HFF-Myc (cell line): ENCODE data around the gene MFSD12.
"Not testable (repeated sequence)": the region's sequence is repeated elsewhere in the genome, so short reads cannot be mapped to it uniquely, and the experiment has no call there.

Experiments
- DNase-seq: peaks from one replicate; pipeline ENCODE4 v3.0.0-alpha.2; 2011; ENCODE audit warnings: low read depth; ENCODE audit errors: extremely low read depth
- H3K4me3 ChIP-seq: replicated peaks from 2 replicates; pipeline ENCODE4 v1.5.1; 2011; ENCODE audit warnings: low read depth, mild to moderate bottlenecking, control low read depth, low read length
- TF ChIP-seq, protein P1 (sequence below): IDR thresholded peaks from 2 replicates; pipeline ENCODE4 v1.5.1; 2012; ENCODE audit warnings: mild to moderate bottlenecking, low read depth, low read length, control low read depth; ENCODE audit errors: missing control alignments

Gene MFSD12

DNA sequence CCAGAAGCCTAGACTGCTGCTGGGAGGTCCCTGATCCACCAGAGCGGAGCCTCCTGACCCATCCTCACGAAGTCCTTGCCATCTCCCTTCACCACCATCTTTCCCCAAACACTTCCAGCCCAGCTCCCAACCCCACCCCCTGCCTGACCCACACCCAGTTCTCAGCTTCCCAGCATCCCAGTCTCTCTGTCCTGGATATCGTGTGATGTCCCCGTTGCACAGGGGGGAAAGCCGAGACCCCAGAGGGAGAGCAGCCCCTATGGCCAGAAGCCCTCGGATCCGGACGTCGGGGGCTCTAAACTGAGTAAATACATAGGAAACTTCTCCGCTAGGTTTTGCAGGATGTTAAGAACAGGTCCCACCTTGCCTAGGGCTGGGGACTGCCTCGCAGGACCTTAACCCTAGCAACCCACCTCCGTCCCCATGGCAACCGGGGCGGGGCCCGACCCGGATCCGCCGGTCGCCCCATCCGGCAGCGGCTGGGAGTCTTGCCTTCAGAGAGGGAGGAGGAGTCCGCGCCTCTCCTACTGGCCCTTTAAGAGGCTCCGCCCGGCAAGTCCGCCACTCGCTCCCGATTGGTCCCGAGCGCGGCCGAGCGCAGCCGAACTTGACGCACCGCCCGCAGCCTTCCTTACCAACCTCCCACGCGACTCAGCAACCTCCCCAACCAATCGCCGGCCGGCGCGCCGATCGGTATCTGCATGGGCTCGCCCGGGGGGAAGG lies 14.9 kb upstream of the MFSD12 start:
- TF ChIP-seq, protein P1, sequence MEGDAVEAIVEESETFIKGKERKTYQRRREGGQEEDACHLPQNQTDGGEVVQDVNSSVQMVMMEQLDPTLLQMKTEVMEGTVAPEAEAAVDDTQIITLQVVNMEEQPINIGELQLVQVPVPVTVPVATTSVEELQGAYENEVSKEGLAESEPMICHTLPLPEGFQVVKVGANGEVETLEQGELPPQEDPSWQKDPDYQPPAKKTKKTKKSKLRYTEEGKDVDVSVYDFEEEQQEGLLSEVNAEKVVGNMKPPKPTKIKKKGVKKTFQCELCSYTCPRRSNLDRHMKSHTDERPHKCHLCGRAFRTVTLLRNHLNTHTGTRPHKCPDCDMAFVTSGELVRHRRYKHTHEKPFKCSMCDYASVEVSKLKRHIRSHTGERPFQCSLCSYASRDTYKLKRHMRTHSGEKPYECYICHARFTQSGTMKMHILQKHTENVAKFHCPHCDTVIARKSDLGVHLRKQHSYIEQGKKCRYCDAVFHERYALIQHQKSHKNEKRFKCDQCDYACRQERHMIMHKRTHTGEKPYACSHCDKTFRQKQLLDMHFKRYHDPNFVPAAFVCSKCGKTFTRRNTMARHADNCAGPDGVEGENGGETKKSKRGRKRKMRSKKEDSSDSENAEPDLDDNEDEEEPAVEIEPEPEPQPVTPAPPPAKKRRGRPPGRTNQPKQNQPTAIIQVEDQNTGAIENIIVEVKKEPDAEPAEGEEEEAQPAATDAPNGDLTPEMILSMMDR: no peak
- H3K4me3 ChIP-seq: peak overlapping the region; percentile 67
- DNase-seq: peak; percentile 97

DNA sequence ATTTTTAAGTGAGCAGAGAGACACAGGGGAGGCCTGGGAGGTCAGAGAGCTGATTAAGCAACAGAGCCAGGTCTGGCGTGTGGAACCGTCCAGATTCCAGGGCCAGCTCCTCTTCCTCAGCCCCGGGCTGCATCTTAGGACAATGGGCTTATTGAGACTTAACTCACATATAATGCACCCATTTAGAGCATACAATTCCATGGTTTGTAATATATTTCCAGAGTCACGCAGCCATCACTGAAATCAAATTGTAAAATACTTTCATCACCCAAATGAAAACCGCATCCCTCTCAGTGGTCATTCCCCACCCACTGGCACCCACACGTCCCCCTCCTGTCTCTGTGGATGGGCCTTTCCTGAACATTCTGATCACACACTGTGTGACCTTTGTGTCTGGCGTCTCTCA lies 13.2 kb upstream of the MFSD12 start:
- no peak overlapping the region for H3K4me3 ChIP-seq
- TF ChIP-seq, protein P1: no peak
- no peak for DNase-seq

DNA sequence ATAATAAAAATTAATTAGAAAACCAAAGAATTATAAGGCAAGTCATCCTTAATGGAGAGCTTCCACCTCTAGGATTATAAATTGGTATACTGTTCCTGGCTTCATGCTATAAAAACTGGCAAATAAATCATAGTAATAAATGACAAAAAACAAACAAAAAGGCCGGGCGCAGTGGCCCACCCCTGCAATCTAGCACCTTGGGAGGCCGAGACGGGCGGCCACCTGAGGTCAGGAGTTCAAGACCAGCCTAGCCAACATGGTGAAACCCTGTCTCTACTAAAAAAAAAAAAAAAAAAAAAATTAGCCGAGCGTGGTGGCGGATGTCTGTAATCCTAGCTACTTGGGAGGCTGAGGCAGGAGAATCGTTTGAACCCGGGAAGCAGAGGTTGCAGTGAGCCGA lies 12.7 kb upstream of the MFSD12 start:
- H3K4me3 ChIP-seq, DNase-seq: not testable (repeated sequence)

DNA sequence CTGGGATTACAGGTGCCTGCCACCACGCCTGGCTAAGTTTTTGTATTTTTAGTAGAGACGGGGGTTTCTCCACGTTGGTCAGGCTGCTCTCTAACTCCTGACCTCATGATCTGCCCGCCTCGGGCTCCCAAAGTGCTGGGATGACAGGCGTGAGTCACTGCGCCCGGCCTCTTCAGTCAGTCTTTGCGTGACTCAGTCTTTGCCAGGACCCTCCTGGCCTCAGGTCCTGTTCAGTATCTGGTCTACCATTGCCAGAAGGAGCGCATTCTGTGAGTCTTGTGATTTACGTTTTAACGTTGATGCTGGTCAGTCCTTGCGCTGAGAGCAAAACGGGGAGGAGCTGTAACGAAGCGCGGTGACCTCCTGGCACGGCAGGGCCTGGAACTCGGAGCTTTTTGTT lies 7.8 kb upstream of the MFSD12 start:
- H3K4me3 ChIP-seq: no peak overlapping the region
- TF ChIP-seq, protein P1: no peak
- no peak for DNase-seq

DNA sequence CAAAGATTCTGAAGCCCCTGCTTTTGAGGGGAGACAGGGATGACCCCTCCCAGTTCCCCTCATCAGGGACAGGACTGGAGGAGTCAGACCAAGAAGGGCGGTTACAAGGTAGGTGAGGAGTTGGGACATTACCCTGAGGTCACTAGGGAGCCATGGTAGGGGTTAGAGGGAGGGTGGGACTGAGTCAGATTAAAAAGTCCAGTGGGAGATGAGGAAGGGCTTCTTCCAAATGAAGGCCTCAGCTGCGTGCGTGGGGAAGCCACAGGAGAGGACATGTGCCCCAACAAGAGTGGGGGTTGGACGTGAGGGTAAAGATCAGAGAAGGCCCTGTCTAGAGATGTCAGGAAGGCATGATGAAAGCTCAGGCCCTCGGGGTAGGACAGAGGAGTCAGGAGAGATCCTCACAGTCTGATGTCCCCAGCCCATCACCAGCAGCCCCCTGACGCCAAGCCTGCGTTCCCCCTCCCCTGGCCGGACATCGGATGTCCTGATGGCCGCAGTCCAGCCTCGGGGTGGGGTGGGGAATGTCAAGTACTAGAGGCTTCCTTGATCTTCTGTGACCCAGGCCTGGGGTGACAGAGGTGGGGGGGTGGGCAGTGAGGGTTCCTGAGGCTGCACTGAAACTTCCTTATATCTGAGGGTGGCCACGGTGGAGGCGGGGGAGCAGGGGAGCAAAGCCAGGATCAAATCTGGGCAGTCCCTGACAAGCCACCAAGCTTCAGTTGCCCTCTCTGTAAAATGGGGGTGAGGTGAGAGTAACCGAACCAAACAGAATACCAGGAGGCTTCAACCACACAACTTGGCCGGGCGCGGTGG lies 6.5 kb upstream of the MFSD12 start:
- TF ChIP-seq, protein P1: no peak
- no peak overlapping the region for H3K4me3 ChIP-seq
- DNase-seq: no peak

DNA sequence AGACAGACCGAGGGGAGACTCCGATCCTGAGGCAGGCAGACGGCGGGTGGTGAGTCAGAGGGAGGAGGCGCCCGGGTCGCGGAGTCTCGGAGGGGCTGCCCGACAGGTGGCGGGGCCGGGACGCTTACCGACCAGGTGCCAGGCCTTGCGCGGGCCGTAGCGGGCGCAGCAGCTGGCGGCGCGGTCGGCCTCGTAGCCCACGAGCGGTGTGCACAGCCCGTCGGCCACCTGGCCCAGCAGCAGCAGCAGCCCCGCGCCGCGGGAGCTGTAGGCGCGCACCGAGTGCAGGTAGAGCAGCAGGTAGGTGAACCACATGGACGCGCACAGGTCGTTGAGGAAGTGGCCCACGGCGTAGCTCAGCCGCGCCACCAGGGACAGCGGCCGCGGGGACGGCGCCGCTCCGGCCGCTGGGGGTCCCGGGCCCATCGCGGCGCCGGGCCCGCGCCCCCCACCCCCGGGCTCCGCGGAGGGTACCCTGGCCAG lies 367 bp downstream of the MFSD12 start:
- no peak for DNase-seq
- TF ChIP-seq, protein P1: no peak
- H3K4me3 ChIP-seq: peak overlapping the region; percentile 75

DNA sequence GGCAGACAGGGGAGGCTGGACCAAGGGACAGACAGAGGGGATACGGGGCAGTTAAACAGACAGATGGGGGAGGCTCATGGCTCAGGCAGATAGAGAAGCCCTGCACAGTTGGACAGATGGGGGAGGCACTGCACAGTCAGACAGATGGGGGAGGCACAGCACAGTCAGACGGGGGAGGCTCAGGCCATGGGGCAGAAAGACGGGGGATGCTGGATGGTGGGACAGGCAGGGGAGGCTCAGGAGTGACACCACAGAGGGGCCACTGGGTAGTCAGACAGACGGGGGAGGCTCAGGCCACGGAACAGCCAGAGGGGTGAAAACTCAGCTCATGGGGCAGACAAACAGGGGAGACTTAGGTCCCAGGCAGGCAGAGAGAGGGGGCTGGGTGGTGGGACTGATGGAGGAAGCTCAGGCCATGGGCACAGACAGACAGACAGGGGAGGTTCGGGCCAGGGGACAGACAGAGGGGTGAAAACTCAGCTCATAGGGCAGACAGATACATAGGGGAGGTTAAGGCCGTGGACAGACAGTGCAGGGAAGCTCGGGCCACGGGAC lies 886 bp downstream of the MFSD12 start:
- no peak for DNase-seq
- peak overlapping the region; percentile 75 for H3K4me3 ChIP-seq
- TF ChIP-seq, protein P1: no peak
